HepG2 (cell line): Measurements from ENCODE around the gene FGD2. TPM values are rescaled to one million over a fixed set of nuclear protein-coding genes. Genes with fewer than 3 reads are reported as not detected.

Source experiments
- ADNP ChIP-seq: sonication (generic); formaldehyde crosslinking; IDR thresholded peaks from 2 replicates; pipeline ENCODE4 v1.4.0; 2020; ENCODE audit warnings: missing genetic modification reagents
- BCL6 ChIP-seq: IDR thresholded peaks from 2 replicates; pipeline ENCODE4 v1.6.1; 2016; ENCODE audit warnings: missing genetic modification reagents, missing compliant biosample characterization
- GZF1 ChIP-seq: sonication (generic); formaldehyde crosslinking; IDR thresholded peaks from 2 replicates; pipeline ENCODE4 v1.5.1; 2020; ENCODE audit warnings: mild to moderate bottlenecking, missing genetic modification reagents
- KLF15 ChIP-seq: sonication (generic); formaldehyde crosslinking; IDR thresholded peaks from 2 replicates; pipeline ENCODE4 v1.8.1; 2023; ENCODE audit warnings: borderline replicate concordance, mild to moderate bottlenecking, inconsistent platforms, missing genetic modification reagents, mixed read lengths
- LCORL ChIP-seq, 2 experiments: fragments of 450-650 bp in 1 of 2; sonication (generic) in 1 of 2; formaldehyde crosslinking in 1 of 2; IDR thresholded peaks; 2 replicates each; pipeline versions ENCODE4 v1.5.0 to v1.6.1; 2017 to 2020; ENCODE audit warnings: antibody characterized with exemption in 1 of 2, missing genetic modification reagents in 1 of 2
- MED8 ChIP-seq: sonication (generic); formaldehyde crosslinking; IDR thresholded peaks from 2 replicates; pipeline ENCODE4 v1.8.1; 2023; ENCODE audit warnings: mild to moderate bottlenecking, missing genetic modification reagents; ENCODE audit not compliant: insufficient replicate concordance
- NCOA5 ChIP-seq: sonication (generic); formaldehyde crosslinking; IDR thresholded peaks from 2 replicates; pipeline ENCODE4 v1.4.0; 2020; ENCODE audit warnings: missing genetic modification reagents
- NFE2 ChIP-seq: sonication (generic); formaldehyde crosslinking; IDR thresholded peaks from 2 replicates; pipeline ENCODE4 v1.4.0; 2020; ENCODE audit warnings: missing genetic modification reagents
- NFE2L2 ChIP-seq: fragments of 150-350 bp; IDR thresholded peaks from 2 replicates; pipeline ENCODE4 v1.6.1; 2014; ENCODE audit warnings: low read length
- SP1 ChIP-seq, 2 experiments: fragments of 450-650 bp in 1 of 2; sonication (generic) in 1 of 2; formaldehyde crosslinking in 1 of 2; IDR thresholded peaks; 2 replicates each; pipeline versions ENCODE4 v1.4.0 to v1.6.1; 2016 to 2020; ENCODE audit warnings: missing genetic modification reagents in 1 of 2
- TCF7L2 ChIP-seq: IDR thresholded peaks from 2 replicates; pipeline ENCODE4 v1.6.1; 2011; ENCODE audit warnings: mild to moderate bottlenecking, low read depth, low read length, moderate library complexity
- THAP11 ChIP-seq: IDR thresholded peaks from 2 replicates; pipeline ENCODE4 v1.6.1; 2016; ENCODE audit warnings: missing biosample characterization, missing genetic modification reagents
- WIZ ChIP-seq: sonication (generic); formaldehyde crosslinking; IDR thresholded peaks from 2 replicates; pipeline ENCODE4 v1.5.1; 2020; ENCODE audit warnings: mild to moderate bottlenecking, missing genetic modification reagents
- ZNF7 ChIP-seq: IDR thresholded peaks from 2 replicates; pipeline ENCODE4 v1.6.1; 2016; ENCODE audit warnings: missing biosample characterization, missing genetic modification reagents
- ZZZ3 ChIP-seq: sonication (generic); formaldehyde crosslinking; IDR thresholded peaks from 2 replicates; pipeline ENCODE4 v1.4.0; 2020; ENCODE audit warnings: missing genetic modification reagents, mild to moderate bottlenecking, borderline replicate concordance
- polyA plus RNA-seq, 8 experiments: library from polyadenylated mRNA; depleted of rRNA in 3 of 8; stranded (reverse) in 7 of 8; unstranded in 1 of 8; fragments of >200 nt; fragmentation: Illumina TruSeq in 4 of 8; extraction: Trizol in 4 of 8; gene quantifications; 2 replicates each; pipeline versions ENCODE4 v1.2.1 to v1.2.3, GENCODE V29; 2011 to 2016; ENCODE audit warnings: low read depth in 4 of 8, missing spikeins in 1 of 8, mixed read lengths in 1 of 8; ENCODE audit not compliant: insufficient read depth in 1 of 8
- total RNA-seq, 5 experiments: library from RNA; depleted of rRNA; stranded (reverse); fragments of >200 nt; fragmentation: Illumina TruSeq; extraction: Trizol; gene quantifications; 2 replicates each; pipeline ENCODE4 v1.2.3, GENCODE V29; 2016; ENCODE audit warnings: low read depth in 1 of 5
- TF ChIP-seq, protein P1 (sequence below): sonication (generic); formaldehyde crosslinking; IDR thresholded peaks from 2 replicates; pipeline ENCODE4 v1.5.0; 2020; ENCODE audit warnings: mild to moderate bottlenecking, missing genetic modification reagents
- TF ChIP-seq, protein P2 (sequence below): IDR thresholded peaks from 2 replicates; pipeline ENCODE4 v1.6.1; 2016; ENCODE audit warnings: mild to moderate bottlenecking
- TF ChIP-seq, protein P3 (sequence below): fragments of 450-650 bp; IDR thresholded peaks from 2 replicates; pipeline ENCODE4 v1.6.1; 2017
- TF ChIP-seq, protein P4 (sequence below): sonication (generic); formaldehyde crosslinking; IDR thresholded peaks from 2 replicates; pipeline ENCODE4 v1.4.0; 2020; ENCODE audit warnings: missing genetic modification reagents, mild to moderate bottlenecking, borderline replicate concordance

Gene FGD2
- total and polyA plus RNA-seq, 2 of the 13 experiments (the other 11 are each of a cell fraction or from before 2014, with no cell fraction given): not detected

DNA sequence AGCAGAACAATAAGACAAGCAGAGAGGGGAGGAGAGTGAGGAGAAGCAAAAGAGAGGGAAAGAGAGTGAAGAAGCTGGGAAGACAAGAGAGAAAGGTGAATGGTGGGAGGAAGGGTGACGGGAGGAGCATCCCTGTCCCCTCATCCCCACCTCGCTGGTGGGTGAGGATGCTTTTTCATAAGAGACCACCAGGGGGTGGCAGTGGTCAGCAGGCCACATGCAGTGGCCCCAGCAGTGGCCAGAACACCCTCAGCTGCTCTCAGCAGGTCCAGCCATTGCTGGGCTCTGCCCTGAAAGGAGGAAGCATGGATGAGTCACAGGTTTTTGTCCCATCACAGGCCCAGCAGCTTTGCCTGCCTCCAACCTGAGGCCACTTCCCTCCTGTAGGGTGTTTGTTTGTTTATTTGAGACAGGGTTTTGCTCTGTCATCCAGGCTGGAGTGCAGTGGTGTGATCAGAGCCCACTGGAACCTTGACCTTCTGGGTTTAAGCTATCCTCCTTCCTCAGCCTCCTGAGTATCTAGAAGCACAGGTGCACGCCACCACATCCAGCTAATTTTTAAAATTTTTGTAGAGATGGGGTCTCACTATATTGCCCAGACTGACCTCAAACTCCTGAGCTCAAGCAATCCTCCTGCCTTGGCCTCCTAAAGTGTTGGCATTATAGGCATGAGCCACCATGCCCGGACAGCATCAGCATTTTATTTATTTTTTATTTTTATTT lies 24.0 kb downstream of the FGD2 start (continued):
- TF ChIP-seq ZNF7 (CRISPR knock-in tag) (0 out of 2 replicates have a peak, but pooled peaks have one; percentile 33), MED8 (CRISPR knock-in tag) (no peak), GZF1 (CRISPR knock-in tag) (no peak), LCORL (IDR thresholded peaks at IDR 0.05) (no peak), LCORL (CRISPR knock-in tag; IDR thresholded peaks at IDR 0.05) (peak; percentile 94), THAP11 (peak; percentile 71), BCL6 (CRISPR knock-in tag) (peak; percentile 34; the same call in 1 of the 2 replicates), NCOA5 (CRISPR knock-in tag) (no peak), KLF15 (CRISPR knock-in tag) (no peak), TCF7L2 (no peak), NFE2 (peak; percentile 81), SP1 (IDR thresholded peaks at IDR 0.05) (no peak), SP1 (CRISPR knock-in tag; IDR thresholded peaks at IDR 0.05) (0 out of 2 replicates have a peak, but pooled peaks have one; percentile 37), NFE2L2 (peak; percentile 75), ADNP (no peak), ZZZ3 (CRISPR knock-in tag) (no peak), WIZ (CRISPR knock-in tag) (no peak)
- TF ChIP-seq, protein P1, sequence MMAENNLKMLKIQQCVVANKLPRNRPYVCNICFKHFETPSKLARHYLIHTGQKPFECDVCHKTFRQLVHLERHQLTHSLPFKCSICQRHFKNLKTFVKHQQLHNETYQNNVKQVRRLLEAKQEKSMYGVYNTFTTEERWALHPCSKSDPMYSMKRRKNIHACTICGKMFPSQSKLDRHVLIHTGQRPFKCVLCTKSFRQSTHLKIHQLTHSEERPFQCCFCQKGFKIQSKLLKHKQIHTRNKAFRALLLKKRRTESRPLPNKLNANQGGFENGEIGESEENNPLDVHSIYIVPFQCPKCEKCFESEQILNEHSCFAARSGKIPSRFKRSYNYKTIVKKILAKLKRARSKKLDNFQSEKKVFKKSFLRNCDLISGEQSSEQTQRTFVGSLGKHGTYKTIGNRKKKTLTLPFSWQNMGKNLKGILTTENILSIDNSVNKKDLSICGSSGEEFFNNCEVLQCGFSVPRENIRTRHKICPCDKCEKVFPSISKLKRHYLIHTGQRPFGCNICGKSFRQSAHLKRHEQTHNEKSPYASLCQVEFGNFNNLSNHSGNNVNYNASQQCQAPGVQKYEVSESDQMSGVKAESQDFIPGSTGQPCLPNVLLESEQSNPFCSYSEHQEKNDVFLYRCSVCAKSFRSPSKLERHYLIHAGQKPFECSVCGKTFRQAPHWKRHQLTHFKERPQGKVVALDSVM (CRISPR knock-in tag): peak; percentile 87
- TF ChIP-seq, protein P2, sequence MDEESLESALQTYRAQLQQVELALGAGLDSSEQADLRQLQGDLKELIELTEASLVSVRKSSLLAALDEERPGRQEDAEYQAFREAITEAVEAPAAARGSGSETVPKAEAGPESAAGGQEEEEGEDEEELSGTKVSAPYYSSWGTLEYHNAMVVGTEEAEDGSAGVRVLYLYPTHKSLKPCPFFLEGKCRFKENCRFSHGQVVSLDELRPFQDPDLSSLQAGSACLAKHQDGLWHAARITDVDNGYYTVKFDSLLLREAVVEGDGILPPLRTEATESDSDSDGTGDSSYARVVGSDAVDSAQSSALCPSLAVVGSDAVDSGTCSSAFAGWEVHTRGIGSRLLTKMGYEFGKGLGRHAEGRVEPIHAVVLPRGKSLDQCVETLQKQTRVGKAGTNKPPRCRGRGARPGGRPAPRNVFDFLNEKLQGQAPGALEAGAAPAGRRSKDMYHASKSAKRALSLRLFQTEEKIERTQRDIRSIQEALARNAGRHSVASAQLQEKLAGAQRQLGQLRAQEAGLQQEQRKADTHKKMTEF: peak; percentile 79
- TF ChIP-seq, protein P3, sequence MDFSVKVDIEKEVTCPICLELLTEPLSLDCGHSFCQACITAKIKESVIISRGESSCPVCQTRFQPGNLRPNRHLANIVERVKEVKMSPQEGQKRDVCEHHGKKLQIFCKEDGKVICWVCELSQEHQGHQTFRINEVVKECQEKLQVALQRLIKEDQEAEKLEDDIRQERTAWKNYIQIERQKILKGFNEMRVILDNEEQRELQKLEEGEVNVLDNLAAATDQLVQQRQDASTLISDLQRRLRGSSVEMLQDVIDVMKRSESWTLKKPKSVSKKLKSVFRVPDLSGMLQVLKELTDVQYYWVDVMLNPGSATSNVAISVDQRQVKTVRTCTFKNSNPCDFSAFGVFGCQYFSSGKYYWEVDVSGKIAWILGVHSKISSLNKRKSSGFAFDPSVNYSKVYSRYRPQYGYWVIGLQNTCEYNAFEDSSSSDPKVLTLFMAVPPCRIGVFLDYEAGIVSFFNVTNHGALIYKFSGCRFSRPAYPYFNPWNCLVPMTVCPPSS: no peak
- TF ChIP-seq, protein P4, sequence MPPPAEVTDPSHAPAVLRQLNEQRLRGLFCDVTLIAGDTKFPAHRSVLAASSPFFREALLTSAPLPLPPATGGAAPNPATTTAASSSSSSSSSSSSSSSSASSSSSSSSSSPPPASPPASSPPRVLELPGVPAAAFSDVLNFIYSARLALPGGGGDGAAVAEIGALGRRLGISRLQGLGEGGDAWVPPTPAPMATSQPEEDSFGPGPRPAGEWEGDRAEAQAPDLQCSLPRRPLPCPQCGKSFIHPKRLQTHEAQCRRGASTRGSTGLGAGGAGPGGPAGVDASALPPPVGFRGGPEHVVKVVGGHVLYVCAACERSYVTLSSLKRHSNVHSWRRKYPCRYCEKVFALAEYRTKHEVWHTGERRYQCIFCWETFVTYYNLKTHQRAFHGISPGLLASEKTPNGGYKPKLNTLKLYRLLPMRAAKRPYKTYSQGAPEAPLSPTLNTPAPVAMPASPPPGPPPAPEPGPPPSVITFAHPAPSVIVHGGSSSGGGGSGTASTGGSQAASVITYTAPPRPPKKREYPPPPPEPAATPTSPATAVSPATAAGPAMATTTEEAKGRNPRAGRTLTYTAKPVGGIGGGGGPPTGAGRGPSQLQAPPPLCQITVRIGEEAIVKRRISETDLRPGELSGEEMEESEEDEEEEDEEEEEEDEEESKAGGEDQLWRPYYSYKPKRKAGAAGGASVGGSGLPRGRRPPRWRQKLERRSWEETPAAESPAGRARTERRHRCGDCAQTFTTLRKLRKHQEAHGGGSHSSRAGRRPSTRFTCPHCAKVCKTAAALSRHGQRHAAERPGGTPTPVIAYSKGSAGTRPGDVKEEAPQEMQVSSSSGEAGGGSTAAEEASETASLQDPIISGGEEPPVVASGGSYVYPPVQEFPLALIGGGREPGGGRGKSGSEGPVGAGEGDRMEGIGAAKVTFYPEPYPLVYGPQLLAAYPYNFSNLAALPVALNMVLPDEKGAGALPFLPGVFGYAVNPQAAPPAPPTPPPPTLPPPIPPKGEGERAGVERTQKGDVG: no peak
